HG03457 (cell line): ENCODE measurements around the gene KCNQ1.

Experiments
- ATAC-seq: cut with Tn5 transposase; IDR thresholded peaks from one replicate; pipeline ENCODE4 v1.9.1; 2021; ENCODE audit warnings: moderate number of reproducible peaks; ENCODE audit not compliant: unreplicated experiment

KCNQ1 gene

GRCh38 chr11:2424811-2425495 is 19.9 kb upstream of the KCNQ1 start:
- no peak for ATAC-seq

- no peak for ATAC-seq
These were observed 19.3 kb upstream of the KCNQ1 start for GRCh38 chr11:2425506-2425905.

- ATAC-seq: no peak
These were observed 18.6 kb upstream of the KCNQ1 start for GRCh38 chr11:2426221-2426620.

- no peak for ATAC-seq
These were observed 17.8 kb upstream of the KCNQ1 start for GRCh38 chr11:2426826-2427521.

- ATAC-seq: no peak
These were observed 17.0 kb upstream of the KCNQ1 start for GRCh38 chr11:2427721-2428321.

- ATAC-seq: no peak
These were observed 16.4 kb upstream of the KCNQ1 start for GRCh38 chr11:2428322-2428795.

- ATAC-seq: no peak
These were observed 13.4 kb upstream of the KCNQ1 start for GRCh38 chr11:2431395-2431794.

GRCh38 chr11:2432171-2432621 is 12.6 kb upstream of the KCNQ1 start:
- no peak for ATAC-seq

- no peak for ATAC-seq
These were observed 12.2 kb upstream of the KCNQ1 start for GRCh38 chr11:2432628-2433071.

GRCh38 chr11:2433106-2433925 is 11.5 kb upstream of the KCNQ1 start:
- no peak for ATAC-seq

- no peak for ATAC-seq
These were observed 10.8 kb upstream of the KCNQ1 start for GRCh38 chr11:2434008-2434407.

GRCh38 chr11:2434506-2435255 is 10.1 kb upstream of the KCNQ1 start:
- no peak for ATAC-seq

GRCh38 chr11:2435288-2436012 is 9.4 kb upstream of the KCNQ1 start:
- no peak for ATAC-seq

- ATAC-seq: no peak
These were observed 8.7 kb upstream of the KCNQ1 start for GRCh38 chr11:2436013-2436520.

GRCh38 chr11:2436521-2437031 is 8.2 kb upstream of the KCNQ1 start:
- no peak for ATAC-seq

GRCh38 chr11:2437516-2437915 is 7.3 kb upstream of the KCNQ1 start:
- no peak for ATAC-seq

- ATAC-seq: no peak
These were observed 5.0 kb upstream of the KCNQ1 start for GRCh38 chr11:2439820-2440219.

GRCh38 chr11:2440646-2441045 is 4.2 kb upstream of the KCNQ1 start:
- ATAC-seq: no peak

GRCh38 chr11:2441171-2441570 is 3.6 kb upstream of the KCNQ1 start:
- ATAC-seq: no peak
